K562 (cell line): ENCODE results near the gene SYT7. TPM values are rescaled to one million over a fixed set of nuclear protein-coding genes. Genes with fewer than 3 reads are reported as not detected.

Source experiments
- BACH1 ChIP-seq: fragments of 200-800 bp; sonication (Bioruptor generic); IDR thresholded peaks from 2 replicates; pipeline ENCODE4 v1.6.1; 2016; ENCODE audit warnings: missing genetic modification characterization, missing compliant biosample characterization
- CCAR2 ChIP-seq: fragments of 200-400 bp; formaldehyde crosslinking; IDR thresholded peaks from 2 replicates; pipeline ENCODE4 v1.6.1; 2017; ENCODE audit warnings: mild to moderate bottlenecking, low read depth, low read length
- COPS2 ChIP-seq: fragments of 450-650 bp; conservative IDR thresholded peaks from 2 replicates; pipeline ENCODE4 v1.6.1; 2016; ENCODE audit warnings: mild to moderate bottlenecking, moderate library complexity
- ELF1 ChIP-seq: fragments of 200-800 bp; sonication (Bioruptor generic); IDR thresholded peaks from 2 replicates; pipeline ENCODE4 v1.6.1; 2016; ENCODE audit warnings: missing genetic modification characterization, missing compliant biosample characterization
- EP400 ChIP-seq: fragments of 450-650 bp; IDR thresholded peaks from 2 replicates; pipeline ENCODE4 v1.6.1; 2017; ENCODE audit warnings: antibody characterized with exemption, mild to moderate bottlenecking, moderate library complexity
- GATAD2B ChIP-seq: fragments of 450-650 bp; IDR thresholded peaks from 2 replicates; pipeline ENCODE4 v1.6.1; 2017; ENCODE audit warnings: mild to moderate bottlenecking, borderline replicate concordance
- KDM1A ChIP-seq, 2 experiments: fragments of 450-650 bp; IDR thresholded peaks; 2 replicates each; pipeline ENCODE4 v1.6.1; 2016; ENCODE audit warnings: mild to moderate bottlenecking in 2 of 2
- KHSRP ChIP-seq: fragments of 450-650 bp; IDR thresholded peaks from 2 replicates; pipeline ENCODE4 v1.6.1; 2017
- L3MBTL2 ChIP-seq: fragments of 450-650 bp; IDR thresholded peaks from 2 replicates; pipeline ENCODE4 v1.6.1; 2016; ENCODE audit warnings: mild to moderate bottlenecking, moderate library complexity
- MAFK ChIP-seq: IDR thresholded peaks from 2 replicates; pipeline ENCODE4 v1.6.1; 2011; ENCODE audit warnings: low read length, improper control_type of control experiment
- MAZ ChIP-seq, 2 experiments: fragments of 450-650 bp in 1 of 2; sonication (generic) in 1 of 2; formaldehyde crosslinking; IDR thresholded peaks in 1 of 2; conservative IDR thresholded peaks in 1 of 2; 2 replicates each; pipeline versions ENCODE4 v1.4.0 to v1.5.0; 2020; ENCODE audit warnings: mild to moderate bottlenecking in 1 of 2, missing genetic modification reagents in 1 of 2
- MEF2A ChIP-seq: IDR thresholded peaks from 2 replicates; pipeline ENCODE4 v1.6.1; 2011; ENCODE audit warnings: low read depth, mild to moderate bottlenecking, low read length, moderate library complexity; ENCODE audit not compliant: control insufficient read depth
- MYBL2 ChIP-seq, 2 experiments: fragments of 450-650 bp in 1 of 2; sonication (generic) in 1 of 2; formaldehyde crosslinking in 1 of 2; IDR thresholded peaks; 2 replicates each; pipeline versions ENCODE4 v1.6.1 to v1.8.1; 2017 to 2022; ENCODE audit warnings: borderline replicate concordance in 1 of 2, inconsistent platforms in 1 of 2, low read depth in 1 of 2, mild to moderate bottlenecking in 1 of 2, missing genetic modification reagents in 1 of 2, moderate library complexity in 1 of 2
- NFE2L1 ChIP-seq: fragments of 450-650 bp; IDR thresholded peaks from 2 replicates; pipeline ENCODE4 v1.6.1; 2016; ENCODE audit warnings: missing genetic modification characterization, low read depth, mild to moderate bottlenecking, missing compliant biosample characterization, moderate library complexity, borderline replicate concordance
- PCBP1 ChIP-seq: fragments of 200-400 bp; formaldehyde crosslinking; IDR thresholded peaks from 2 replicates; pipeline ENCODE4 v1.6.1; 2018; ENCODE audit warnings: mild to moderate bottlenecking, low read depth, low read length; ENCODE audit not compliant: poor library complexity, severe bottlenecking
- RFX5 ChIP-seq: IDR thresholded peaks from 2 replicates; pipeline ENCODE4 v1.6.1; 2011; ENCODE audit warnings: low read depth, mild to moderate bottlenecking, improper control_type of control experiment, low read length
- TRIM24 ChIP-seq, 2 experiments: fragments of 450-650 bp; IDR thresholded peaks; 2 replicates each; pipeline ENCODE4 v1.6.1; 2016
- ZKSCAN3 ChIP-seq: fragments of 250-450 bp; sonication (Bioruptor Pico); IDR thresholded peaks from 2 replicates; pipeline ENCODE4 v1.4.0; 2020
- ZNF23 ChIP-seq: fragments of 250-450 bp; sonication (Bioruptor Pico); IDR thresholded peaks from 2 replicates; pipeline ENCODE4 v1.4.0; 2020; ENCODE audit warnings: mild to moderate bottlenecking
- ZNF24 ChIP-seq: fragments of 450-650 bp; IDR thresholded peaks from 2 replicates; pipeline ENCODE4 v1.6.1; 2016
- ZNF282 ChIP-seq: sonication (generic); formaldehyde crosslinking; IDR thresholded peaks from 2 replicates; pipeline ENCODE4 v1.8.1; 2023; ENCODE audit warnings: missing genetic modification reagents
- ZNF354B ChIP-seq: fragments of 250-450 bp; sonication (Bioruptor Pico); IDR thresholded peaks from 2 replicates; pipeline ENCODE4 v1.4.0; 2020
- ZNF57 ChIP-seq: fragments of 450-650 bp; formaldehyde crosslinking; IDR thresholded peaks from 2 replicates; pipeline ENCODE4 v1.4.0; 2020; ENCODE audit warnings: mild to moderate bottlenecking, moderate library complexity
- polyA plus RNA-seq, 8 experiments: library from polyadenylated mRNA; depleted of rRNA in 4 of 8; stranded (reverse) in 5 of 8; unstranded in 3 of 8; fragments of >200 nt; fragmentation: Nextera tagmentation in 2 of 8; fragmentation: Illumina TruSeq in 1 of 8; extraction: Ambion mirVana in 2 of 8; extraction: Trizol in 1 of 8; gene quantifications; 2 replicates each; pipeline versions ENCODE4 v1.2.1 to v1.2.3, GENCODE V29; 2011 to 2014; ENCODE audit warnings: inconsistent platforms in 1 of 8, missing spikeins in 1 of 8
- total RNA-seq, 7 experiments: library from RNA; depleted of rRNA in 6 of 7; stranded (reverse); fragments of >200 nt in 6 of 7; fragmentation: Illumina TruSeq in 2 of 7; extraction: Trizol in 2 of 7; gene quantifications; 2 replicates each; pipeline versions ENCODE4 v1.2.1 to v1.2.3, GENCODE V29; 2011 to 2021; ENCODE audit warnings: low replicate concordance in 1 of 7
- TF ChIP-seq, protein P1 (sequence below): sonication (generic); formaldehyde crosslinking; IDR thresholded peaks from 2 replicates; pipeline ENCODE4 v1.8.1; 2023; ENCODE audit warnings: mild to moderate bottlenecking, missing genetic modification reagents, moderate library complexity
- TF ChIP-seq, protein P2 (sequence below): fragments of 450-650 bp; IDR thresholded peaks from 2 replicates; pipeline ENCODE4 v1.6.1; 2016; ENCODE audit warnings: missing biosample characterization, missing genetic modification characterization
- TF ChIP-seq, protein P3 (sequence below): fragments of 250-450 bp; sonication (Bioruptor Pico); IDR thresholded peaks from 2 replicates; pipeline ENCODE4 v1.5.0; 2021

Gene SYT7
- total and polyA plus RNA-seq, 9 of the 15 experiments (the other 6 are each of a cell fraction or from before 2014, with no cell fraction given): 0.01 to 0.51 (median 0.16) TPM; not detected in 1

DNA sequence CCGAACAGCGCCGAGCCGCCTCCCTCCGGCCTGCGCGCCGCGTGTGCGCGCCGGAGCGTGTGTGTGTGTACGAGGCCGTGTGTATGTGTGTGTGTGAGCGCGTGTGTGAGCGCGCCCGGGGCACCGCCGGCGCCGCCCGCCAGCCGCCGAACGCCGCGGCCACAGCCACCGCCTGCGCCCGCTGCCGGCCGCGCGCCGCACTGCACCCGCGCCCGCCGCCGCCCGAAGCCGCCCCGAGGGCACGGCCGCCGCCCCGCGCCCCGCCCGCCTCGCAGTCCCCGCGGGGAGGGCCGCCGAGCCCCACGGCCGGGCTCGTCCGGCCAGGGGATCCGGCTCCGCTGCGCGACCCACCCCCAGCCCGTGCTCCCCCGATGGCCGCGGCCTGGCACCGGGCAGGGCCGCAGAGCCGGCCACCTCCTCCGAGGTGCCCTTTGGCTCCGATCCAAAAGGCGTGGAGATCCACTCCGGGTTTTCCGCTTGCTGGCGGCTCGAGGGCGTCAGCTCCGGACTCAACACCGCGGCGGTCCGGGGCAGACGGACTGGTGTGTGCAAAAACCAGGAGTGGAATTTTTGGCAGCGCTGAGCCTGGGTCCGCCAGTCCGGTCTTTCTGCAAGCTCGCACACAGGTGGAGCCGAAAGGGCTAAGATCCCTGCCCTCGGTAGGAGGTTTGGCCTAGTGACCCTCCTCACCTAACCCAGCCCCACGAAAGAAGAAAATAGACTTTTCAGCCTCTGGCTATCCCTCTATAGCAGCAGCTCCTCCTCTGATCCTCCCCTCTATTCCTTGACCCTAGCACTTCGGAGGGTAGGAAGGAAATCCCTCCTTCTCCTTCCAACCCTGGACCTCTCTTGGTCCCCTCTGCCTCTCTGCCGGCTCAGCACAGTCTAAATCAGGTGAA lies at the start of gene SYT7 (continued):
- TF ChIP-seq ZNF24 (no peak), EP400 (no peak), MYBL2 (IDR thresholded peaks at IDR 0.05; ENCODE audit: low read depth) (no peak), MYBL2 (CRISPR knock-in tag; IDR thresholded peaks at IDR 0.05; ENCODE audit: borderline replicate concordance) (no peak), ZNF57 (CRISPR knock-in tag) (no peak), BACH1 (tag) (no peak), KHSRP (no peak), MAZ (CRISPR knock-in tag; conservative IDR thresholded peaks at IDR 0.05 in 1 of 2, IDR thresholded peaks at IDR 0.05 in 1 of 2) (peak; percentile 98 to 99), CCAR2 (no peak), ELF1 (tag) (no peak), NFE2L1 (no peak), MAFK (0 out of 2 replicates have a peak, but pooled peaks have one; percentile 28), ZKSCAN3 (CRISPR knock-in tag) (no peak), RFX5 (peak; percentile 53; the same call in 1 of the 2 replicates), GATAD2B (peak; percentile 84), ZNF23 (CRISPR knock-in tag) (no peak), ZNF354B (CRISPR knock-in tag) (no peak), ZNF282 (no peak), MEF2A (no peak), PCBP1 (no peak), KDM1A (IDR thresholded peaks at IDR 0.05) (no peak), L3MBTL2 (peak; percentile 32; the same call in 1 of the 2 replicates), COPS2 (no peak), TRIM24 (IDR thresholded peaks at IDR 0.05) (peak in 1 of 2 experiments; percentile 29; a peak in 1 of 4 replicates)
- TF ChIP-seq, protein P1, sequence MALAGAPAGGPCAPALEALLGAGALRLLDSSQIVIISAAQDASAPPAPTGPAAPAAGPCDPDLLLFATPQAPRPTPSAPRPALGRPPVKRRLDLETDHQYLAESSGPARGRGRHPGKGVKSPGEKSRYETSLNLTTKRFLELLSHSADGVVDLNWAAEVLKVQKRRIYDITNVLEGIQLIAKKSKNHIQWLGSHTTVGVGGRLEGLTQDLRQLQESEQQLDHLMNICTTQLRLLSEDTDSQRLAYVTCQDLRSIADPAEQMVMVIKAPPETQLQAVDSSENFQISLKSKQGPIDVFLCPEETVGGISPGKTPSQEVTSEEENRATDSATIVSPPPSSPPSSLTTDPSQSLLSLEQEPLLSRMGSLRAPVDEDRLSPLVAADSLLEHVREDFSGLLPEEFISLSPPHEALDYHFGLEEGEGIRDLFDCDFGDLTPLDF (CRISPR knock-in tag): 0 out of 2 replicates have a peak, but pooled peaks have one; percentile 47
- TF ChIP-seq, protein P2, sequence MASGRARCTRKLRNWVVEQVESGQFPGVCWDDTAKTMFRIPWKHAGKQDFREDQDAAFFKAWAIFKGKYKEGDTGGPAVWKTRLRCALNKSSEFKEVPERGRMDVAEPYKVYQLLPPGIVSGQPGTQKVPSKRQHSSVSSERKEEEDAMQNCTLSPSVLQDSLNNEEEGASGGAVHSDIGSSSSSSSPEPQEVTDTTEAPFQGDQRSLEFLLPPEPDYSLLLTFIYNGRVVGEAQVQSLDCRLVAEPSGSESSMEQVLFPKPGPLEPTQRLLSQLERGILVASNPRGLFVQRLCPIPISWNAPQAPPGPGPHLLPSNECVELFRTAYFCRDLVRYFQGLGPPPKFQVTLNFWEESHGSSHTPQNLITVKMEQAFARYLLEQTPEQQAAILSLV: no peak
- TF ChIP-seq, protein P3, sequence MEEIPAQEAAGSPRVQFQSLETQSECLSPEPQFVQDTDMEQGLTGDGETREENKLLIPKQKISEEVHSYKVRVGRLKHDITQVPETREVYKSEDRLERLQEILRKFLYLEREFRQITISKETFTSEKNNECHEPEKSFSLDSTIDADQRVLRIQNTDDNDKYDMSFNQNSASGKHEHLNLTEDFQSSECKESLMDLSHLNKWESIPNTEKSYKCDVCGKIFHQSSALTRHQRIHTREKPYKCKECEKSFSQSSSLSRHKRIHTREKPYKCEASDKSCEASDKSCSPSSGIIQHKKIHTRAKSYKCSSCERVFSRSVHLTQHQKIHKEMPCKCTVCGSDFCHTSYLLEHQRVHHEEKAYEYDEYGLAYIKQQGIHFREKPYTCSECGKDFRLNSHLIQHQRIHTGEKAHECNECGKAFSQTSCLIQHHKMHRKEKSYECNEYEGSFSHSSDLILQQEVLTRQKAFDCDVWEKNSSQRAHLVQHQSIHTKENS (CRISPR knock-in tag): no peak
